Trophoblast cell (in vitro differentiated cells and primary cell): ENCODE measurements around the gene TMEM9.

ENCODE experiments used
- DNase-seq, 2 donors: peaks; one replicate each; pipeline ENCODE4 v3.0.0-alpha.2; 2016
- H2AFZ ChIP-seq: 2 replicates; pipeline ENCODE4 v1.6.1; 2013; ENCODE audit warnings: low read length, moderate library complexity, mild to moderate bottlenecking; ENCODE audit not compliant: insufficient read depth, poor library complexity
- H2AK5ac ChIP-seq: 2 replicates; pipeline ENCODE4 v1.6.1; 2013; ENCODE audit warnings: mild to moderate bottlenecking, low read length
- H2BK120ac ChIP-seq: 2 replicates; pipeline ENCODE4 v1.6.1; 2013; ENCODE audit warnings: low read length, mild to moderate bottlenecking, moderate library complexity; ENCODE audit not compliant: insufficient read depth, poor library complexity
- H2BK12ac ChIP-seq: 2 replicates; pipeline ENCODE4 v1.6.1; 2013; ENCODE audit warnings: mild to moderate bottlenecking, low read length, moderate library complexity
- H2BK5ac ChIP-seq: 2 replicates; pipeline ENCODE4 v1.6.1; 2013; ENCODE audit warnings: low read length, low read depth, moderate library complexity, mild to moderate bottlenecking; ENCODE audit not compliant: poor library complexity
- H3K14ac ChIP-seq: 2 replicates; pipeline ENCODE4 v1.6.1; 2013; ENCODE audit warnings: mild to moderate bottlenecking, low read length
- H3K18ac ChIP-seq: 2 replicates; pipeline ENCODE4 v1.6.1; 2013; ENCODE audit warnings: mild to moderate bottlenecking, low read length
- H3K23ac ChIP-seq: 2 replicates; pipeline ENCODE4 v1.6.1; 2013; ENCODE audit warnings: low read length
- H3K27ac ChIP-seq: 2 replicates; pipeline ENCODE4 v1.5.1; 2013; ENCODE audit warnings: low read depth, mild to moderate bottlenecking, inconsistent platforms, low read length, moderate library complexity
- H3K27me3 ChIP-seq: 2 replicates; pipeline ENCODE4 v1.6.1; 2013; ENCODE audit warnings: inconsistent platforms, mild to moderate bottlenecking, low read length, moderate library complexity; ENCODE audit not compliant: insufficient read depth
- H3K36me3 ChIP-seq, 2 experiments: 1 replicate in 1 of 2; 2 replicates in 1 of 2; pipeline ENCODE4 v1.6.1; 2013; ENCODE audit warnings: low read length in 2 of 2, mild to moderate bottlenecking in 2 of 2, moderate library complexity in 1 of 2; ENCODE audit not compliant: insufficient read depth in 2 of 2, control insufficient read depth in 1 of 2
- H3K4ac ChIP-seq: 2 replicates; pipeline ENCODE4 v1.6.1; 2013; ENCODE audit warnings: low read depth, mild to moderate bottlenecking, low read length, moderate library complexity
- H3K4me1 ChIP-seq, 2 experiments: 1 replicate in 1 of 2; 2 replicates in 1 of 2; pipeline ENCODE4 v1.6.1; 2013; ENCODE audit warnings: low read length in 2 of 2, mild to moderate bottlenecking in 2 of 2, moderate library complexity in 1 of 2; ENCODE audit not compliant: insufficient read depth in 2 of 2, control insufficient read depth in 1 of 2
- H3K4me2 ChIP-seq: 2 replicates; pipeline ENCODE4 v1.6.1; 2013; ENCODE audit warnings: inconsistent platforms, mild to moderate bottlenecking, low read length, moderate library complexity
- H3K4me3 ChIP-seq: 2 replicates; pipeline ENCODE4 v1.5.1; 2013; ENCODE audit warnings: mild to moderate bottlenecking, low read depth, low read length, inconsistent platforms
- H3K79me1 ChIP-seq: one replicate; pipeline ENCODE4 v1.6.1; 2013; ENCODE audit warnings: low read length
- H3K79me2 ChIP-seq: 2 replicates; pipeline ENCODE4 v1.6.1; 2013; ENCODE audit warnings: low read length, mild to moderate bottlenecking; ENCODE audit not compliant: control insufficient read depth, insufficient read depth, poor library complexity
- H3K9ac ChIP-seq: 2 replicates; pipeline ENCODE4 v1.6.1; 2013; ENCODE audit warnings: mild to moderate bottlenecking, low read length
- H3K9me3 ChIP-seq: 2 replicates; pipeline ENCODE4 v1.6.1; 2013; ENCODE audit warnings: low read depth, mild to moderate bottlenecking, control low read depth, inconsistent platforms, low read length; ENCODE audit not compliant: insufficient read depth
- H4K12ac ChIP-seq: 2 replicates; pipeline ENCODE4 v1.6.1; 2013; ENCODE audit warnings: low read depth, mild to moderate bottlenecking, low read length, moderate library complexity
- H4K8ac ChIP-seq: 2 replicates; pipeline ENCODE4 v1.6.1; 2013; ENCODE audit warnings: low read depth, mild to moderate bottlenecking, low read length, moderate library complexity
- H4K91ac ChIP-seq: one replicate; pipeline ENCODE4 v1.6.1; 2013; ENCODE audit warnings: low read depth, mild to moderate bottlenecking, low read length, moderate library complexity
- WGBS: extraction: QIAGEN DNeasy Blood & Tissue Kit; methylation state at CpG from one replicate; pipeline ENCODE4 v1.1.7; 2013; ENCODE audit warnings: missing lambda C conversion rate; ENCODE audit not compliant: insufficient read length, insufficient coverage; ENCODE audit errors: extremely low coverage; 5-methylcytosine and 5-hydroxymethylcytosine counted together

The TMEM9 gene

DNA sequence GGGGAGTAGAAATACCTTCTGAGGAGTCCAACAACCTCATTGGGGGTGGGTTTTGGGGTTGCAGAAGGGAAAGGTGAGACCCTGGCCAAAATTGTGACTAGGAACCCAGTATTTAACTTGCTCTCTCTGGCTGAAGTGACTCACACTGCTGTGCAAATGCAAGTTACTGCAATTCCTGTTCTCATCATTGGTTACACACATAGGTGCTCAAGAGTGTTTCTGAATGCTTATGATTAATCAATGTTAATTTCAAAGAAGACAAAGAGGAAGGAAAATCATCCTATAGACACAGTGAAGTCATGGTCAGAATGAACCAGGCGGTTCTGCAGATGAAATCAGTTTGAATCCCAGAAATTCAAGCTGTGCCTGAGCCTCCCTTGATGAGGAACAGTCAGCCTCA, 30.4 kb downstream of the TMEM9 start:
- H4K91ac ChIP-seq = no peak overlapping the region
- no peak overlapping the region for H4K12ac ChIP-seq
- H2AFZ ChIP-seq = no peak overlapping the region
- H3K4ac ChIP-seq = no peak overlapping the region
- no peak for DNase-seq
- no peaks in the 10 kb centered on the region for H3K9me3 ChIP-seq
- H3K14ac ChIP-seq = no peak overlapping the region
- no peaks in the 10 kb centered on the region for H3K36me3 ChIP-seq
- no peak overlapping the region for H3K18ac ChIP-seq
- H2AK5ac ChIP-seq = no peak overlapping the region
- no CpG with 5 or more reads among the region's 1 CpG for WGBS
- H3K79me1 ChIP-seq = no peaks in the 10 kb centered on the region
- H3K27ac ChIP-seq = no peak overlapping the region
- no peak overlapping the region for H2BK12ac ChIP-seq
- no peaks in the 10 kb centered on the region for H3K79me2 ChIP-seq
- H3K23ac ChIP-seq = no peak overlapping the region
- no peaks in the 10 kb centered on the region for H3K4me1 ChIP-seq
- H2BK5ac ChIP-seq = no peak overlapping the region
- no peak overlapping the region for H3K4me2 ChIP-seq
- no peak overlapping the region for H4K8ac ChIP-seq
- no peak overlapping the region for H3K4me3 ChIP-seq
- no peak overlapping the region for H2BK120ac ChIP-seq
- H3K9ac ChIP-seq = no peak overlapping the region
- H3K27me3 ChIP-seq = no peaks in the 10 kb centered on the region

DNA sequence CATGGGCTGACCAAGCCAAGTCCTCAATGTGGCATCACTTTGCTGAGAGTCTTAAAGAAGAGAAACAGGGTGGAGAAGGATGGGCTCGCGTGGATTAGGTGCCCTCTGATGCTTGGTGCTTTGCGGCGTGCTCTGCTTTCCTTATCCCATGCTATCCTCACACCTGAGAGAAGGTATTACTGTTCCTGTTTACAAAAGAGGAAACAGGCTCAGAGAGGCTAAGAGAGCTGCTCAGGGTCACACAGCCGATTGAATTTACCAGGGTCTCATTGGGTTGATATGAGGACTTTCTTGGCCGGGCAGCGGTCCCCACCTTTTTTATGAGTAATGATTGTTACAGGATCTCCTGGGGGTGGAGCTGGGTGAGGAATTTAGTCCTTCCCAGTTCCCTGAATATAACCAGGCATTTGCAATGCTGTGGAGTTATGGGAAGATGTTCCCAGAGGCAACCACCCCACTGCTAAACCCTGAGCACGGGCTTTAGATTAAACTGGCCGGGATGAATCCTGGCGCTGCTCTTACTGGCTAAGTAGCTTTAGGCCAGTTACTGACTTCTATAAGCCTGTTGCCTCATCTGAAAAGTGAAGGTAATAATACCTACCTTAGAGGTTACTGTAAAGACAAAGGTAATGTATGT, 31.8 kb downstream of the TMEM9 start:
- H3K36me3 ChIP-seq = no peaks in the 10 kb centered on the region
- no peak for DNase-seq
- no peak overlapping the region for H2BK12ac ChIP-seq
- H3K27ac ChIP-seq = no peak overlapping the region
- no peak overlapping the region for H4K8ac ChIP-seq
- H3K9me3 ChIP-seq = no peaks in the 10 kb centered on the region
- no peak overlapping the region for H2BK5ac ChIP-seq
- no peak overlapping the region for H3K14ac ChIP-seq
- H3K4me2 ChIP-seq = no peak overlapping the region
- no peak overlapping the region for H2AFZ ChIP-seq
- H3K23ac ChIP-seq = no peak overlapping the region
- no peak overlapping the region for H2AK5ac ChIP-seq
- no peak overlapping the region for H3K4me3 ChIP-seq
- no CpG with 5 or more reads among the region's 10 CpGs for WGBS
- no peak overlapping the region for H3K9ac ChIP-seq
- no peaks in the 10 kb centered on the region for H3K79me2 ChIP-seq
- no peak overlapping the region for H2BK120ac ChIP-seq
- H3K18ac ChIP-seq = no peak overlapping the region
- H4K12ac ChIP-seq = no peak overlapping the region
- no peaks in the 10 kb centered on the region for H3K27me3 ChIP-seq
- H3K4me1 ChIP-seq = no peaks in the 10 kb centered on the region
- no peaks in the 10 kb centered on the region for H3K79me1 ChIP-seq
- H3K4ac ChIP-seq = no peak overlapping the region
- no peak overlapping the region for H4K91ac ChIP-seq

DNA sequence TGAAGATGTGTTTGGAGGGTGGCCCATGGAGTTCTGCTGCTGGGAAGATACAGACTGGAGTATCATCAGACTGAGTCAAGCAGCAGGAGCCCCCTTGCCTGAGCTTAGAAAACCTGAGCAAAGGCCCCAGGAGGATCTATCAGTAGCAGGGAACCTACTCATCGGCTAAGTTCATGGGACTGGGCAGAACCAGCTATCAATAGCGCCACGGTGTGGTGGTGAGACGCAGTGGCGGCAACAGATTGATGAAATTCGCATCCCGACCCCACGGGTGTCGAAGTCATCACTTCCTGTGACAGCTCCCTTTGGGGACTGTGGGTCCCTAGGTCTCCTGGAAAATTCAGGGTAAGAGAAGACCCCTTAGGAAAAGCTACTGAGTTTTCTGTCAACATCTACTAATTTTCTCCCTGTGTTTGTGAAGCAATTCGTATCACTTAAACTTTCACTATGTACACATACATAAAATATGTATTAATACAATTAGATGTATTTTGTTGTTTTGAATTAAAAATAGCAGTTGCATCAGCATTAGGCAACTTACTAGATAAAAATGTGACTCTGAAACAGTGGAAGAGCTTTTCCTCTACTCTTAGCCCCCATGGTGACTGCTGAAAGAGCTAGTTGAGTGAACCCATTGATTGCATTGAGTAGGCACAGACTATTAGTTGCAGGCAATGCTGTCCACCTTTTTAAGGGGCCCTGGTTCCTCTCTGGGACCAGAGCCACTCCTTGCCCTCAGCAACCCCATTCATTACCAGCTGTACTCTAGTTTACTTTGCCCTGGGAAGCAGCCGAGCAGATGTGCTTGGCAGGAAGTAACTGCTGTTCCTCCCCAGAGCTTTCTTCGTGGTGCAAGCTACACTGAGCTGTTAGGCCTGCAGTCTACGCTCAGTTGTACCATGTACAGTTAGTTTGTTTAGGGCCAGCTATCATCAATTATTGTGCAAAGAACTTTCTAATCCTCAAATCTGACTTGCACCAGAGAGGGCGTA, 34.8 kb downstream of the TMEM9 start:
- H3K27me3 ChIP-seq = peaks cover 8% of the 10 kb centered on the region
- H3K79me2 ChIP-seq = no peaks in the 10 kb centered on the region
- H2AFZ ChIP-seq = no peak overlapping the region
- WGBS = no CpG with 5 or more reads among the region's 14 CpGs
- H4K12ac ChIP-seq = no peak overlapping the region
- H2BK120ac ChIP-seq = no peak overlapping the region
- H4K91ac ChIP-seq = no peak overlapping the region
- no peaks in the 10 kb centered on the region for H3K79me1 ChIP-seq
- H3K4me3 ChIP-seq = no peak overlapping the region
- no peak overlapping the region for H3K14ac ChIP-seq
- H4K8ac ChIP-seq = no peak overlapping the region
- H3K18ac ChIP-seq = no peak overlapping the region
- peak; percentile 45 to 73 for DNase-seq
- no peaks in the 10 kb centered on the region for H3K4me1 ChIP-seq
- H3K9ac ChIP-seq = no peak overlapping the region
- no peaks in the 10 kb centered on the region for H3K9me3 ChIP-seq
- H3K36me3 ChIP-seq = no peaks in the 10 kb centered on the region
- H3K27ac ChIP-seq = no peak overlapping the region
- H2BK12ac ChIP-seq = no peak overlapping the region
- H3K4ac ChIP-seq = no peak overlapping the region
- H3K4me2 ChIP-seq = no peak overlapping the region
- H3K23ac ChIP-seq = no peak overlapping the region
- H2BK5ac ChIP-seq = no peak overlapping the region
- no peak overlapping the region for H2AK5ac ChIP-seq

DNA sequence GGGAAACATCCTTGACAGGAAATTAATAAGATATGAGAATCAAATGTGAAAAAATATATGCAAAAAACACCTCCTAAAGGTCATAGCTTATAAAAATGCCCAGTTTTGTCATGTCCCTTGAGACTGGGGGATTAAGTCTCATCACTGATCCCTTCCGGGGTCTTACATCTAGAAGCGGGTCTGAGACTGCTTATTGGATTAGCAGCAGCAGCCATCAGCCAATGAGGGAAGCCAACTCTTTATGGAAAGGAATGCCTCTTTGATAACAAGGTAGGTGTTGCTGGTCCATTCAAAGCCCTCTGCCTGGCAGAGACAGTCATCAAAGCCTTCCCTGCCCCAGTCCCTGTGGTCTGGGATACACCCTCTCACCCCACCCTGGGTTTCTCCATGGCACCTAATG, 38.2 kb downstream of the TMEM9 start:
- no peak overlapping the region for H3K4me2 ChIP-seq
- H4K8ac ChIP-seq = no peak overlapping the region
- H3K14ac ChIP-seq = no peak overlapping the region
- H2AFZ ChIP-seq = no peak overlapping the region
- H2BK5ac ChIP-seq = no peak overlapping the region
- H3K79me2 ChIP-seq = no peaks in the 10 kb centered on the region
- H3K4ac ChIP-seq = no peak overlapping the region
- peaks cover 2% of the 10 kb centered on the region in 2 experiments for H3K4me1 ChIP-seq
- H3K9me3 ChIP-seq = no peaks in the 10 kb centered on the region
- H3K9ac ChIP-seq = no peak overlapping the region
- H2BK120ac ChIP-seq = no peak overlapping the region
- H3K23ac ChIP-seq = no peak overlapping the region
- peaks cover 8% of the 10 kb centered on the region for H3K27me3 ChIP-seq
- no peak overlapping the region for H2BK12ac ChIP-seq
- no peak overlapping the region for H3K18ac ChIP-seq
- no peak overlapping the region for H4K91ac ChIP-seq
- H3K4me3 ChIP-seq = no peak overlapping the region
- no peak overlapping the region for H4K12ac ChIP-seq
- no peaks in the 10 kb centered on the region for H3K36me3 ChIP-seq
- H2AK5ac ChIP-seq = no peak overlapping the region
- DNase-seq = no peak
- no peak overlapping the region for H3K27ac ChIP-seq
- H3K79me1 ChIP-seq = no peaks in the 10 kb centered on the region
- WGBS = no CpG with 5 or more reads among the region's 2 CpGs
